GM21528 (cell line): ENCODE measurements around the gene ATRNL1.
"Not testable (repeated sequence)": the region's sequence is repeated elsewhere in the genome, so short reads cannot be mapped to it uniquely, and the experiment has no call there.

ENCODE experiments used
- ATAC-seq: cut with Tn5 transposase; IDR thresholded peaks from one replicate; pipeline ENCODE4 v1.9.1; 2021; ENCODE audit warnings: mild to moderate bottlenecking, moderate library complexity; ENCODE audit not compliant: unreplicated experiment, low FRiP score

Gene ATRNL1

GRCh38 chr10:115084277-115084850 is 8.8 kb upstream of the ATRNL1 start:
- no peak for ATAC-seq

GRCh38 chr10:115091161-115091560 is 2.0 kb upstream of the ATRNL1 start:
- ATAC-seq, result no peak

- peak; percentile 22 for ATAC-seq
These were observed 959 bp upstream of the ATRNL1 start for GRCh38 chr10:115092258-115092554.

- peak; percentile 78 for ATAC-seq
These were observed 445 bp upstream of the ATRNL1 start for GRCh38 chr10:115092555-115093285.

- ATAC-seq, result peak; percentile 48
These were observed 727 bp downstream of the ATRNL1 start for GRCh38 chr10:115093776-115094408.

- ATAC-seq, result no peak
These were observed 1.4 kb downstream of the ATRNL1 start for GRCh38 chr10:115094416-115095140.

GRCh38 chr10:115095758-115096157 is 2.6 kb downstream of the ATRNL1 start:
- no peak for ATAC-seq

- ATAC-seq, result no peak
These were observed 10.5 kb downstream of the ATRNL1 start for GRCh38 chr10:115103700-115104099.

GRCh38 chr10:115105411-115105810 is 12.2 kb downstream of the ATRNL1 start:
- not testable (repeated sequence) for ATAC-seq

GRCh38 chr10:115107830-115108229 is 14.7 kb downstream of the ATRNL1 start:
- ATAC-seq, result no peak

GRCh38 chr10:115117301-115117700 is 24.1 kb downstream of the ATRNL1 start:
- ATAC-seq, result no peak

- no peak for ATAC-seq
These were observed 25.2 kb downstream of the ATRNL1 start for GRCh38 chr10:115118346-115118745.

- no peak for ATAC-seq
These were observed 32.3 kb downstream of the ATRNL1 start for GRCh38 chr10:115125505-115125904.

GRCh38 chr10:115129752-115130151 is 36.6 kb downstream of the ATRNL1 start:
- no peak for ATAC-seq

GRCh38 chr10:115136616-115137015 is 43.5 kb downstream of the ATRNL1 start:
- ATAC-seq, result no peak

- no peak for ATAC-seq
These were observed 48.1 kb downstream of the ATRNL1 start for GRCh38 chr10:115141254-115141653.

GRCh38 chr10:115157357-115157756 is 64.2 kb downstream of the ATRNL1 start:
- ATAC-seq, result no peak

- no peak for ATAC-seq
These were observed 70.0 kb downstream of the ATRNL1 start for GRCh38 chr10:115163129-115163528.

- ATAC-seq, result no peak
These were observed 71.1 kb downstream of the ATRNL1 start for GRCh38 chr10:115164220-115164619.

- no peak for ATAC-seq
These were observed 74.6 kb downstream of the ATRNL1 start for GRCh38 chr10:115167751-115168150.

GRCh38 chr10:115171392-115171960 is 78.3 kb downstream of the ATRNL1 start:
- ATAC-seq, result no peak
